Endodermal cell (in vitro differentiated cells): ENCODE results near the gene MBNL2. TPM values are rescaled to one million over a fixed set of nuclear protein-coding genes. Genes with fewer than 3 reads are reported as not detected.
A peak's percentile ranks its signal among the peaks of the same experiment; 100 is the strongest.

Source experiments
- DNase-seq: peaks from one replicate; pipeline ENCODE4 v3.0.0-alpha.2; 2017
- H3K27ac ChIP-seq: 2 replicates; pipeline ENCODE4 v1.5.1; 2013; ENCODE audit warnings: mild to moderate bottlenecking, low read depth, low read length, moderate library complexity
- H3K27me3 ChIP-seq: 2 replicates; pipeline ENCODE4 v1.6.1; 2013; ENCODE audit warnings: mild to moderate bottlenecking, low read length, moderate library complexity; ENCODE audit not compliant: insufficient read depth, control insufficient read depth, poor library complexity, severe bottlenecking
- H3K36me3 ChIP-seq: 2 replicates; pipeline ENCODE4 v1.7.0; 2013; ENCODE audit warnings: mild to moderate bottlenecking, low read length, moderate library complexity; ENCODE audit not compliant: control insufficient read depth, insufficient read depth
- H3K4me1 ChIP-seq: one replicate; pipeline ENCODE4 v1.7.0; 2013; ENCODE audit warnings: low read length; ENCODE audit not compliant: control insufficient read depth, insufficient read depth
- H3K4me3 ChIP-seq: 2 replicates; pipeline ENCODE4 v1.5.1; 2013; ENCODE audit warnings: mild to moderate bottlenecking, low read length, moderate library complexity
- H3K9ac ChIP-seq: 2 replicates; pipeline ENCODE4 v1.6.1; 2013; ENCODE audit warnings: mild to moderate bottlenecking, low read length, moderate library complexity; ENCODE audit not compliant: poor library complexity, severe bottlenecking; ENCODE audit errors: extremely low read depth
- H3K9me3 ChIP-seq: 2 replicates; pipeline ENCODE4 v1.6.1; 2013; ENCODE audit warnings: mild to moderate bottlenecking, low read length, moderate library complexity; ENCODE audit not compliant: control insufficient read depth
- H3K27ac Mint-ChIP-seq: 2 replicates; pipeline ENCODE4 v1.8.0; 2020; ENCODE audit warnings: mixed read lengths
- H3K27me3 Mint-ChIP-seq: 2 replicates; pipeline ENCODE4 v1.8.0; 2021; ENCODE audit warnings: mild to moderate bottlenecking, mixed read lengths; ENCODE audit not compliant: insufficient read depth
- H3K36me3 Mint-ChIP-seq: 2 replicates; pipeline ENCODE4 v1.8.0; 2020; ENCODE audit warnings: low read depth, mixed read lengths
- H3K4me1 Mint-ChIP-seq: 2 replicates; pipeline ENCODE4 v1.8.0; 2020; ENCODE audit warnings: mixed read lengths
- H3K4me3 Mint-ChIP-seq: 2 replicates; pipeline ENCODE4 v1.8.0; 2020; ENCODE audit warnings: mild to moderate bottlenecking, moderate library complexity, mixed read lengths
- H3K9me3 Mint-ChIP-seq: 2 replicates; pipeline ENCODE4 v1.8.0; 2020; ENCODE audit warnings: mild to moderate bottlenecking, mixed read lengths
- WGBS, 2 experiments: methylation state at CpG; one replicate each; pipeline versions ENCODE4 v1.1.5 to v1.1.7; 2013; ENCODE audit warnings: missing lambda C conversion rate in 2 of 2, mixed read lengths in 1 of 2; ENCODE audit not compliant: insufficient coverage in 1 of 2, insufficient read length in 1 of 2; 5-methylcytosine and 5-hydroxymethylcytosine counted together
- total RNA-seq, 2 donors: library from RNA; stranded (reverse); fragmentation: NEBNext Ultra II Directional in 1 of 2; extraction: Animal tissue kit (Norgen Biotek cat#: 25700) in 1 of 2; gene quantifications; 2 replicates in 1 of 2; 3 replicates in 1 of 2; pipeline ENCODE4 v1.2.1, GENCODE V29; 2021
- TF ChIP-seq, protein P1 (sequence below): fragments of 200-600 bp; sonication (generic); conservative IDR thresholded peaks from 2 replicates; pipeline ENCODE4 v1.5.0; 2021; ENCODE audit warnings: antibody characterized with exemption, mild to moderate bottlenecking

The MBNL2 gene
- total RNA-seq, 2 donors from 2014 or later = 1.7 to 3.3 TPM

DNA sequence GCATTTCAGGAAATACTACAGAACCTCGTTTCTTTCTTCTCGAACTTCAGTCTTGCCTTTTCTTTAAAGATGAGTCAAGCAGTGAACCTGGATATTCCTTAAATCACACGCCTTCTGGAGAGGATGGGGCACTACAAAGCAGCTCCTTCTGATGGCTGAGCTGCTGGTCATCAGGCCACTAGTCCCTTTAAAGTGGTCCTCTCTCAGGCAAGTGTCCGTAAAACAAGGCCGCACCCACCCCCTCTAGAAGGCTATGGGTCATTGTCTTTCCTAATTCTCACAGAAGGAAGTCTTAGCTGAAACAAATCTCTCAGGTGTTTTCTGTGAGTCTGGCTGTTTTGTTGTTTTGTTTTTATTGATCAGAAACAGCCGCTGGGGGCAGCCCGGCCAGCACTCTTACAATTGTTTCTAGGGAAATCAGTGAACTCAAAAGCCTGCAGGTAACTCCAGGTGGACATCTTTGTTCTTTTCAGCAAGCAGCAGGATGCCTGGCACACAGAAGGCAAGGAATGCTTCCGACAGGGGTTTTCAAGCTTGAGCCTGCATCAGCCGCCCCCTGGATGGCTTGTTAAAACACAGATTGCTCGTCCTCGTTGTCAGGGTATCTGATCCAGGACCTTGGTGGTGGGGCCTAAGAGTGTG lies 45.4 kb downstream of the MBNL2 start:
- no peaks in the 10 kb centered on the region for H3K36me3 ChIP-seq
- Mint-ChIP-seq H3K4me1 (peaks cover 28% of the 10 kb centered on the region), H3K9me3 (no peaks in the 10 kb centered on the region), H3K27ac (peak overlapping the region; percentile 87), H3K4me3 (no peak overlapping the region), H3K27me3 (peaks cover 3% of the 10 kb centered on the region), H3K36me3 (no peaks in the 10 kb centered on the region)
- TF ChIP-seq, protein P1, sequence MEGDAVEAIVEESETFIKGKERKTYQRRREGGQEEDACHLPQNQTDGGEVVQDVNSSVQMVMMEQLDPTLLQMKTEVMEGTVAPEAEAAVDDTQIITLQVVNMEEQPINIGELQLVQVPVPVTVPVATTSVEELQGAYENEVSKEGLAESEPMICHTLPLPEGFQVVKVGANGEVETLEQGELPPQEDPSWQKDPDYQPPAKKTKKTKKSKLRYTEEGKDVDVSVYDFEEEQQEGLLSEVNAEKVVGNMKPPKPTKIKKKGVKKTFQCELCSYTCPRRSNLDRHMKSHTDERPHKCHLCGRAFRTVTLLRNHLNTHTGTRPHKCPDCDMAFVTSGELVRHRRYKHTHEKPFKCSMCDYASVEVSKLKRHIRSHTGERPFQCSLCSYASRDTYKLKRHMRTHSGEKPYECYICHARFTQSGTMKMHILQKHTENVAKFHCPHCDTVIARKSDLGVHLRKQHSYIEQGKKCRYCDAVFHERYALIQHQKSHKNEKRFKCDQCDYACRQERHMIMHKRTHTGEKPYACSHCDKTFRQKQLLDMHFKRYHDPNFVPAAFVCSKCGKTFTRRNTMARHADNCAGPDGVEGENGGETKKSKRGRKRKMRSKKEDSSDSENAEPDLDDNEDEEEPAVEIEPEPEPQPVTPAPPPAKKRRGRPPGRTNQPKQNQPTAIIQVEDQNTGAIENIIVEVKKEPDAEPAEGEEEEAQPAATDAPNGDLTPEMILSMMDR = peak; percentile 54
- DNase-seq = peak; percentile 88
- 46 to 51% methylated on average over 9 to 11 of the region's 11 CpGs for WGBS, 2 experiments
- no peaks in the 10 kb centered on the region for H3K9me3 ChIP-seq
- no peaks in the 10 kb centered on the region for H3K27me3 ChIP-seq
- H3K27ac ChIP-seq = peak overlapping the region; percentile 62
- H3K4me3 ChIP-seq = no peak overlapping the region
- peaks cover 17% of the 10 kb centered on the region for H3K4me1 ChIP-seq
- H3K9ac ChIP-seq = no peak overlapping the region

DNA sequence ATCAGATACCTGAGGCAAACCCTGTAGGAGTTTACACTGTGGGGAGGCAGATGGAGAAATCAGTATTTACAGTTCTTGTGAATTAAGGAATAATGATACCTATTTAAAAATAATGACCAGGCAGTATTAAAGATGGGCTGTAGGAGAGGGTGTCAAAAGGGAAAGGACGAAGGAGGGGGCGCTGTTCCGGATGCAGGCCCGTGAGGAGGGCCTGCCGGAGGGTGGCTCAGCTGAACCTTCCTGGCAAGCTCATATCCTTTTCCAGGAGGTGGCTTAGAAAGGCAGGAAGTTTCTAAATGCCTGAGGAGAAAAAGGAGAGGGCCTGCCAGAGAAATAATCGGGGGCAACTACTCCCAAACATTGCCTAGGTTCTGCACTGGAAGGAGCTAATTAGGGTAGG lies 46.6 kb downstream of the MBNL2 start:
- WGBS, 2 experiments = 84 to 100% methylated on average over 1 to 6 of the region's 6 CpGs
- H3K9ac ChIP-seq = no peak overlapping the region

DNA sequence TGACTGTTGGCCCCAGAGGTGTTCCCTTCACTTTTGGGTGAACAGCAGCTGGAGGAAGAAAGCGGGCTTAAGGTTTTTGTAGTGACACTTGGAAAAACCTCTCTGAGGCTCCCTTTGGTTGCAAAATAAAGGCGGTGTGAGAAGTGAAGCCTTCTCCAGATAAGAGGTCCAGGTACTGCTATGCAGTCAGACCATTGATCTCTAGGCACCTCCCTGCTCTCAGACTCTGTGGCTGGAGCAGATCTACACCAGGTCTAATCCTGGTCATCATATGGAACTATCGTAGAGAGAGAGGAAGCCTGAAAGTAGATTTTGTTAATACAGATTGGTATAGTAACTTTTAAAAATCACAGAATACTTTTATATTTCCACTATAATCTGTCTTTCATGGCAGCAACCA lies 47.5 kb downstream of the MBNL2 start:
- H3K4me3 ChIP-seq = no peak overlapping the region
- no peak overlapping the region for H3K27ac Mint-ChIP-seq
- no peaks in the 10 kb centered on the region for H3K9me3 Mint-ChIP-seq
- no peaks in the 10 kb centered on the region for H3K36me3 ChIP-seq
- peaks cover 33% of the 10 kb centered on the region for H3K4me1 Mint-ChIP-seq
- TF ChIP-seq, protein P1 = no peak
- peaks cover 17% of the 10 kb centered on the region for H3K4me1 ChIP-seq
- no peak overlapping the region for H3K27ac ChIP-seq
- H3K27me3 ChIP-seq = no peaks in the 10 kb centered on the region
- H3K9me3 ChIP-seq = no peaks in the 10 kb centered on the region
- no peak overlapping the region for H3K4me3 Mint-ChIP-seq
- H3K27me3 Mint-ChIP-seq = no peaks in the 10 kb centered on the region
- WGBS, 2 experiments = 91 to 93% methylated on average over 2 of the region's 3 CpGs
- no peak overlapping the region for H3K9ac ChIP-seq
- H3K36me3 Mint-ChIP-seq = no peaks in the 10 kb centered on the region
- DNase-seq = no peak

More for the DNA sequence above, 46.6 kb downstream of the MBNL2 start:
- Histone ChIP-seq H3K4me1 (peaks cover 17% of the 10 kb centered on the region), H3K9me3 (no peaks in the 10 kb centered on the region), H3K4me3 (no peak overlapping the region), H3K27ac (no peak overlapping the region), H3K27me3 (no peaks in the 10 kb centered on the region), H3K36me3 (no peaks in the 10 kb centered on the region)
- DNase-seq = peak; percentile 76
- TF ChIP-seq, protein P1 = peak; percentile 62
- peaks cover 33% of the 10 kb centered on the region for H3K4me1 Mint-ChIP-seq
- H3K27ac Mint-ChIP-seq = peak overlapping the region; percentile 48
- H3K27me3 Mint-ChIP-seq = no peaks in the 10 kb centered on the region
- no peaks in the 10 kb centered on the region for H3K9me3 Mint-ChIP-seq
- no peak overlapping the region for H3K4me3 Mint-ChIP-seq
- no peaks in the 10 kb centered on the region for H3K36me3 Mint-ChIP-seq
